A172 (cell line): ENCODE results near the gene SESN2. TPM values are rescaled to one million over a fixed set of nuclear protein-coding genes. Genes with fewer than 3 reads are reported as not detected.

Experiments used
- DNase-seq: peaks from one replicate; pipeline ENCODE4 v3.0.0-alpha.2; 2015; ENCODE audit warnings: low spot score
- total RNA-seq: library from RNA; depleted of rRNA; stranded (reverse); fragments of >200 nt; shearing (Covaris generic); gene quantifications from 2 replicates; pipeline ENCODE4 v1.2.3, GENCODE V29; 2014; rRNA removed

The SESN2 gene
- 4.2 and 5.3 TPM in 2 replicates for total RNA-seq

- peak; percentile 89 for DNase-seq
These were observed at the start of gene SESN2 for GRCh38 chr1:28259252-28259933. TSS of gene SESN2 (plus strand) at chr1:28259518. CDS start at chr1:28259848, 330 bp downstream.

- DNase-seq, result no peak
These were observed 49.6 kb upstream of the SESN2 start for GRCh38 chr1:28209700-28210099.

- DNase-seq, result no peak
These were observed 46.0 kb upstream of the SESN2 start for GRCh38 chr1:28213315-28213714.

GRCh38 chr1:28229089-28229488, 30.2 kb upstream of the SESN2 start:
- no peak for DNase-seq

- no peak for DNase-seq
These were observed 29.3 kb upstream of the SESN2 start for GRCh38 chr1:28229996-28230395.

GRCh38 chr1:28232558-28233263, 26.6 kb upstream of the SESN2 start, which contains the start of gene DNAJC8:
TSS of gene DNAJC8 (minus strand) at chr1:28233029. CDS start at chr1:28232998, 31 bp downstream.
- peak; percentile 67 for DNase-seq

GRCh38 chr1:28233264-28233606, 26.1 kb upstream of the SESN2 start:
- DNase-seq, result no peak

GRCh38 chr1:28235755-28236655, 23.3 kb upstream of the SESN2 start, which contains the start of gene ATP5IF1:
TSS of gene ATP5IF1 (plus strand) at chr1:28236124. CDS start at chr1:28236184, 60 bp downstream.
- DNase-seq, result peak; percentile 92

- DNase-seq, result no peak
These were observed 22.5 kb upstream of the SESN2 start for GRCh38 chr1:28236656-28237322.

- no peak for DNase-seq
These were observed 20.3 kb upstream of the SESN2 start for GRCh38 chr1:28239004-28239403.

- peak; percentile 5 for DNase-seq
These were observed 19.3 kb upstream of the SESN2 start for GRCh38 chr1:28240024-28240423.

- no peak for DNase-seq
These were observed 17.6 kb upstream of the SESN2 start for GRCh38 chr1:28241638-28242241.

- no peak for DNase-seq
These were observed 15.5 kb upstream of the SESN2 start for GRCh38 chr1:28243685-28244311.

- DNase-seq, result no peak
These were observed 14.6 kb upstream of the SESN2 start for GRCh38 chr1:28244549-28245251.

GRCh38 chr1:28246427-28246832, 12.9 kb upstream of the SESN2 start:
- DNase-seq, result no peak

GRCh38 chr1:28247612-28248272, 11.6 kb upstream of the SESN2 start:
- DNase-seq, result no peak

- peak; percentile 62 for DNase-seq
These were observed 10.9 kb upstream of the SESN2 start for GRCh38 chr1:28248273-28249012.

- DNase-seq, result peak; percentile 43
These were observed 10.1 kb upstream of the SESN2 start for GRCh38 chr1:28249013-28249865.
